Body of pancreas (tissue), 4 donors: Measurements from ENCODE around the gene GPR37L1.

Experiments used
- POLR2A ChIP-seq, 3 donors: fragments of 450-650 bp; IDR thresholded peaks; one replicate each; pipeline ENCODE4 v1.6.1; 2016; ENCODE audit warnings: antibody characterized with exemption in 3 of 3, mild to moderate bottlenecking in 2 of 3
- TF ChIP-seq, protein P1 (sequence below), 7 experiments: fragments of 450-650 bp in 4 of 7; fragments of 200-600 bp in 3 of 7; sonication (generic) in 3 of 7; IDR thresholded peaks; one replicate each; pipeline ENCODE4 v1.5.1; 2016 to 2019; ENCODE audit warnings: antibody characterized with exemption in 7 of 7

DNA sequence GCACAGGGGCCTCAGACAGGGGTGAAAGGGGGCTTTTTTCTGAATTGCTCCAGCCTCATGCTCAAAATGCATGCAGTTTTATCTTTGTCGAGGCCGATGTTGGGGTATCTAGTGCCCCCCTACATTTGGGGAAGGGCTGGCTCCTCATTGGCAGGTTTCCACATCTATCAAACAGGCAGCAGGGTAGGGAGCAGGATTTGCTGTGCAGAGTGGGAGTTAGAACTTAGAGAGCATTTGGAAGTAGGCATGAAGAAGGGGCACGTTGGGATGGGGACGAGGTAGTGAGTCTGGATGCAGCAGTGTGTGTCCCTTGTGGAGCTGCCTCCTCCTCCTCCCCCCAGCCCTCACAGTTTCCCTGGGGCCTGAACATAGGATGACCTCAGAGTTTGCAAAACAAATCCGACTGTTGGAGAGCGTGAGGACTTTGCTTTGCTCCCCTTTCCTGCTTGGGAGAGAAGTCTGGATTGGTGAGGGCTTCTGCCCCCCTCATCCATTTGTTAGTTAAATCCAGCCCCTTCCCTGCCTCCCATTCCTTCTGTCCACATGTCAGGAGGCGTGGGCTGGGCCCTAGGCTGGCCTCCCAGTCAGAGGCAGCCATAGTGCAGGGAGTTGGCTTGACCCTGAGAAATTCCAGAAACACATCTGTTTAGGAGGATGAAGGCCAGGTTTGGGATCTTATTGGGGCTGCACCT lies 36.9 kb upstream of the GPR37L1 start:
- TF ChIP-seq, protein P1, sequence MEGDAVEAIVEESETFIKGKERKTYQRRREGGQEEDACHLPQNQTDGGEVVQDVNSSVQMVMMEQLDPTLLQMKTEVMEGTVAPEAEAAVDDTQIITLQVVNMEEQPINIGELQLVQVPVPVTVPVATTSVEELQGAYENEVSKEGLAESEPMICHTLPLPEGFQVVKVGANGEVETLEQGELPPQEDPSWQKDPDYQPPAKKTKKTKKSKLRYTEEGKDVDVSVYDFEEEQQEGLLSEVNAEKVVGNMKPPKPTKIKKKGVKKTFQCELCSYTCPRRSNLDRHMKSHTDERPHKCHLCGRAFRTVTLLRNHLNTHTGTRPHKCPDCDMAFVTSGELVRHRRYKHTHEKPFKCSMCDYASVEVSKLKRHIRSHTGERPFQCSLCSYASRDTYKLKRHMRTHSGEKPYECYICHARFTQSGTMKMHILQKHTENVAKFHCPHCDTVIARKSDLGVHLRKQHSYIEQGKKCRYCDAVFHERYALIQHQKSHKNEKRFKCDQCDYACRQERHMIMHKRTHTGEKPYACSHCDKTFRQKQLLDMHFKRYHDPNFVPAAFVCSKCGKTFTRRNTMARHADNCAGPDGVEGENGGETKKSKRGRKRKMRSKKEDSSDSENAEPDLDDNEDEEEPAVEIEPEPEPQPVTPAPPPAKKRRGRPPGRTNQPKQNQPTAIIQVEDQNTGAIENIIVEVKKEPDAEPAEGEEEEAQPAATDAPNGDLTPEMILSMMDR (IDR thresholded peaks at IDR 0.05) = no peak
- no peak for TF ChIP-seq POLR2A (IDR thresholded peaks at IDR 0.05)
